ENCODE data around the gene CTBP2.

- TF ChIP-seq ZNF263 (CRISPR knock-in tag; IDR thresholded peaks at IDR 0.05; ENCODE audit: low read depth) (no peak), MAX (CRISPR knock-in tag; IDR thresholded peaks at IDR 0.05) (no peak), ZNF219 (CRISPR knock-in tag; IDR thresholded peaks at IDR 0.05; ENCODE audit: borderline replicate concordance) (no peak), CTCF (IDR thresholded peaks at IDR 0.05) (no peak)
Observed at GRCh38 chr10:125087191-125087896, 73.0 kb downstream of the CTBP2 start.

Measured in WTC11 (cell line).